ENCODE measurements around the gene CTPS1.

The CTPS1 gene

DNA sequence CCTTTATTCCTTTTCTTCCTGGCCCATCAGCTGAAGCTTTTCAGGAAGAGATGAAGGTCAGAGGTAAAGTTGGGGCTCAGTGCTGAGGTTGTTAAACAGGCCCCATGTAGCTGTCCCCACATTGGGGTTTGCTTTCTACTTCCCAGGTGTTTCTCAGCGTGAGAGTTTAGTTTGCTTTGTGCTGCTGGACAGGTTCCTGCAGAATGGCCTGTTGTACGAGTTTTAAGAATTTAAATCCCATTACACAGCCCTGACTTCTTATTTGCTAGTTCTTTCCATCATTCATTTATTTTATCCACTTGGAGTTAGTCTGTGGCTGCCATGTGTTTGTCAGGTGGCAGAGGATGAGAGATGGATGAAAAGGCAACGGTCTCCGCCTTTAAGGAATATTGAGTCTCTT is 19.2 kb downstream of the CTPS1 start:
- DNase-seq (ENCODE audit: low read depth), result no peak

- DNase-seq (ENCODE audit: low read depth), result no peak
Observed at GRCh38 chr1:41003127-41003639, 23.7 kb downstream of the CTPS1 start.

- DNase-seq (ENCODE audit: low read depth), result peak; percentile 97
Observed at GRCh38 chr1:41003640-41004220, 24.2 kb downstream of the CTPS1 start.

DNA sequence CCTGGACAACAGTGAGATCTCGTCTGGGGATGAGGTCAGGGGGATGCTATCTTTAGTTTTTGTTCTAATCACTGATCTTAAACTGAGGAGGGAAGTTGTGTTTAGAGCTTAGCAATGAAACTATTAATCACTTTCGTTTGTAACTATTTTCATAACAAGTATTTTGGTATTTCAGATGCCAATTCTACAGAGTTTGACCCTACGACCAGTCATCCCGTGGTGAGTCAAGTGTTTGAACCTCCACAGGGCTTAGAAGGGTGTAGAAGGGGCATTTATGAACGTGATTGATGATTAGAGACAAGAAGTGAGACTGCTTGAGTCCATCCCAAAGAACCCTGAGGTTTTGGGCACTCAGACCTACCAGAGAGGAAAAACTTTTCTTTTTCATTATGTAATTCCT is 26.4 kb downstream of the CTPS1 start:
- no peak for DNase-seq (ENCODE audit: low read depth)

DNA sequence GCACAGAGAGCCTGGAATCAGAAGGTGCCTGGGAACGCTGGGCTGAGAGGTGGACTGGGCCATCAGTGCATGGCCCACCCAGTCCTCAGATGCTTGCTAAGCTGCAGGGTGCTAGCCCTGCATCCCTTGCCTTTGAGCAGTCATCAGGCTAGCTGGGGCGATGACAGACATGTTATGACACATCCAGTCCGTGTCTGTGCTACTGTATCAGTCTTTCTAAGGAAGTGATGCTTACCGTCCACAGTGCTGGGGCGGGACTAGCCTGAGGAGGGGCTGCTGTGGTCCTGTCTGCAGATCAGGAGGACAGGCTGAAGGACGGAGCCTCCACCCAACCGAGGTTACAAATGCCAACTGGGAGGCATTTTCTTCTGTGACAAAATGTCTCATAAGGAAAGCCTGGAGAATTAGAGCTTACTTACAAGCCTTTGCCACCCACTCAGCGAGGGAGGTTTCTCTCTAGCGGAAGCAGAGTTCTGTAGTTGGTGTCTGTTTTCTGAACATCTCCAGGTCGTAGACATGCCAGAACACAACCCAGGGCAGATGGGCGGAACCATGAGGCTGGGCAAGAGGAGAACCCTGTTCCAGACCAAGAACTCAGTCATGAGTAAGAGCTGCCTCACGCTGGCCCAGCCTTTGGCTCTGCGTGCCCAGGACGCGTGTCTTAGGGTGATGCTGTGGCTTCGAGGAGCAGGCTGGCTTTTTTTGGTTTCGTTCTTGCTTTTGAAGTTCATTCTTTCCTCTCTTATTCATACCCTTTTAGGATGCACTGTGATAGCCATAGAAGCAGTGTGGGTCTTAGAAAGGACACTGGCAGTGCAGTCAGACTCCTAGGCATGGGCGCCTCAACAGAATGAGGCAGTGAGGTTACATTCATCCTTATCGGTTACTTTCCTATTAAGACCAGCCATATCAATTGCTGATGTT is 27.7 kb downstream of the CTPS1 start:
- no peak for DNase-seq (ENCODE audit: low read depth)

GRCh38 chr1:41009466-41009865 is 30.0 kb downstream of the CTPS1 start:
- no peak for DNase-seq (ENCODE audit: low read depth)

- no peak for DNase-seq (ENCODE audit: low read depth)
Observed at GRCh38 chr1:41010345-41010744, 30.8 kb downstream of the CTPS1 start.

GRCh38 chr1:41013024-41013423 is 33.5 kb downstream of the CTPS1 start:
- no peak for DNase-seq (ENCODE audit: low read depth)

- DNase-seq (ENCODE audit: low read depth), result no peak
Observed at GRCh38 chr1:41013796-41014195, 34.3 kb downstream of the CTPS1 start.

DNA sequence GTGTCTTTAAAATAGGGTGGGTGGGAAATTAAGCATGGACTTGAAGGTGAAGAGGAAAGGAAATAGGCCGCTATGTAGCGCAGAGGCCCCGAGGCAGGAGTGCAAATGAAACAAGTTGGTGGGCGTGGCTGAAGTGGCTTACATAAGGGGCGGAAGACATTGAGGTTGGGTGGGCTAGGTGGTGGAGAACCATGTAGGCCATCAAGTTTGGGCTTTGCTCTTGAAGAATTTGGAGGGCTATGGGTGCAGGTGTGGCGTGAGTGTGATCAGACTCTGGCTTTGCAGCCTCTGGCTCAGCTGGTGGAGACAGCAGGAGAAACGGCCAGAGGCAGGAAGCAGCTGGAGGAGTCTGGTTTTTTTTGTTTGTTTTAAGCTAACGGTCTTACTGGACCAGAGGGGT is 35.4 kb downstream of the CTPS1 start:
- no peak for DNase-seq (ENCODE audit: low read depth)

- no peak for DNase-seq (ENCODE audit: low read depth)
Observed at GRCh38 chr1:41015281-41015896, 35.9 kb downstream of the CTPS1 start.

- no peak for DNase-seq (ENCODE audit: low read depth)
Observed at GRCh38 chr1:41015897-41016470, 36.5 kb downstream of the CTPS1 start.

DNA sequence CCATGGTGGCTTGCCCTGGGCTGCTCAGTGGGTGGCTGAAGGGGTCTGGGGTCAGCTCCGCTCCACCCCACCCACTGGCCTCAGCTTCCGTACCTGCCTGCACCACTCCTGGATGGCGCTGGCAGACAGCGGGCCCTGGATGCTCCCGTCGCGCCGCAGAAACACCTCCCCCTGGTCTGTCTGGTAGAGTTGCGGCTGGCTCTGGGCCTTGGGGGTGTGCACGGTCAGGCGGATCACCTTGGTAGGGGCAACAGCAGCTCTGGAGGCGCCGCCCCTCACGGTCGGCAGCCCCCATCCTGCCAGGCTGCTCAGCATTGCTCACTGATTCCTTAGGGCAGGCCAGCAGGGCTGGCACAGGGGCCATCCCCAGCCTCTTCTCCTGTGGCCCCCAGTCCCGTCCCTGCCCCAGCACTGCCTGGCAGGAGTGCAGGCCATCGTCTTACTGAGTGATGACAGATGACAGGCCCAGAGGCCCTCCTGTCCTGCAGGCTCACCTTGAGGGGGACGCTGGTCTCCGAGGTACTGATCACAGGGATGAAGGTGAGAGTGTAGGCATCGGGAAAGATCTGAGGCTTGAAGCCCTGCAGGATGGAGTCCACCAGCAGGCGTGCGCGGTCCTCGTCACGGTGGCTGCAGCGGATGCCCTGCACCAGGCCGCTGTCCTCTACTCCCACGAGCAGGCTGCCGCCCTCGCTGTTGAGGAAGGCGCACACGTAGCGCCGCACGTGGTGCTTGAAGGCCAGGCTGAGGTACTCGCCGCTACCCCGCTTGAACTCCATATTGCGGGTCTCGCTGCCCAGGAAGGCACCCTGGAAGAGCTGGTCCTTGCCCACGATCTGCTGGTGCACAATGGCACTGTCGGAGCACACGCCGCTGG is 37.9 kb downstream of the CTPS1 start:
- no peak for DNase-seq (ENCODE audit: low read depth)

DNA sequence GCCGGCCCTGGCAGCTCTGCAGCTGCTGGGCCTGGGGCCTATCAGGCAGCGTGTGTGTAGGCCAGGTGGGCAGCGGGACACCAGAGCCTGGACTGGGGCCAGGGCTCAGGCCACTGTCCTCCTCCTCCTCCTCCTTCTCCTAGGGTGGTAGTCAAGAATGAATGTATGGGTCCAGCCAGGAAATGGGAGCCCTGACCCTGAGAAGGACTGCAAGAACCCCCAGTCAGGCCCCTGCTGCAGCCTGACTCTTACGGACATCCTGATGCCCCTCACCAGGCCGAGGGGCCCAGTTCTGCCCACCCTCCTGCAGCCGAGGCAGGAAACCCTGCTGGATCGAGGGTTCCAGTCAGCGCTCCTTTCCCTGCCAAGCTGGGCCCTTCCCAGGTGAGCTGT is 38.5 kb downstream of the CTPS1 start:
- DNase-seq (ENCODE audit: low read depth), result no peak

DNA sequence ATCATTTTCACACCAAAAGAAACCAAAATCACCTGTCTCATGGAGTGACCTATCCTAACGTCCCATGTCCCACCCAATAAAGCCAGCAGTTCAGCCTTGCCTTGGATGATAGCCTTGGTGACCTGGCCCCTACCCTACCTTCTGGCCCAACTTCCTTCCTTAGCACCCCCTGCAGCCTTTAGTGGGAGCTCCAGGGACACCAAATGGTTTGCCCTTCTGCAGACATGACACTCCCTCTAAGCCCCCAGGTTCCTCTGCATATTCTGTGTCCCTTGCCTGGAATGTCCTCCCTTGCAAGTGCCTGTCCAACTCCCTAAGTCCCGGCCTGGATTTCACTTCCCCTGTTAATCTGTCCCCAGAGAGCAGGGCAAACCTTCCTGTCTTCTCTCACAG is 39.9 kb downstream of the CTPS1 start:
- no peak for DNase-seq (ENCODE audit: low read depth)

- DNase-seq (ENCODE audit: low read depth), result no peak
Observed at GRCh38 chr1:41020109-41020576, 40.6 kb downstream of the CTPS1 start.

- no peak for DNase-seq (ENCODE audit: low read depth)
Observed at GRCh38 chr1:41020654-41021053, 41.2 kb downstream of the CTPS1 start.

- no peak for DNase-seq (ENCODE audit: low read depth)
Observed at GRCh38 chr1:41021526-41022308, 42.2 kb downstream of the CTPS1 start, which contains the start of gene SLFNL1. TSS of gene SLFNL1 (minus strand) at chr1:41021725. CDS start at chr1:41020660, 1,065 bp downstream.

DNA sequence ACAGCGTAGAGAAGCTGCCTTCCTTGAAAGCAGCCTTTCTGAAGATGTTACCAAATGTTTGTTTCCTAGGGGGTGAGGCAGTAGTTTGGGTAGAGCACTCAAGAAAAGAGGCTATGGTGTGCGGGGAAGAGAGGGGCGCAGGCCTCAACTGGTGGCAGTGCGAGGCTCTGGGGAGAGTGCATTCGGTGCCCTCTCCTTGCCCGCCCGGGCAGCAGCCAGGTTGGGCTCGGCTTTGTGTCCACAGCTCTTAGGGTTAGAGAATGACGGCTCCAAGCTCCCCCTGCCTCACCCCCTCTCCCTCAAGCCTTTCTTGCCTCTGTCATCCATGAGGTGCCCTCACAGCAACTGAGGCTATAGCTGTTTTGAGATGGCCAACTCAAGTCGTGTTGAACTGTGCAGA is 42.9 kb downstream of the CTPS1 start:
- no peak for DNase-seq (ENCODE audit: low read depth)

GRCh38 chr1:41023279-41023990 is 43.9 kb downstream of the CTPS1 start:
- no peak for DNase-seq (ENCODE audit: low read depth)
